Neural cell (in vitro differentiated cells): ENCODE data around the gene FOXL1. TPM values are rescaled to one million over a fixed set of nuclear protein-coding genes. Genes with fewer than 3 reads are reported as not detected.
"Not testable (repeated sequence)": the region's sequence is repeated elsewhere in the genome, so short reads cannot be mapped to it uniquely, and the experiment has no call there.

Experiments
- H2AFZ ChIP-seq: fragments of 200-600, 300-800 bp; sonication (generic), shearing (Covaris generic); 2 replicates; pipeline ENCODE4 v1.6.0; 2014; ENCODE audit warnings: low read depth, mild to moderate bottlenecking, antibody characterized with exemption, low read length, moderate library complexity
- H3F3A ChIP-seq: fragments of 200-600 bp; shearing (Covaris generic); 2 replicates; pipeline ENCODE4 v1.6.1; 2016; ENCODE audit warnings: mild to moderate bottlenecking, moderate library complexity, mixed read lengths, antibody characterized with exemption, low read length; ENCODE audit not compliant: insufficient read depth, poor library complexity, severe bottlenecking
- H3K27ac ChIP-seq: fragments of 200-600, 300-800 bp; sonication (generic), shearing (Covaris generic); 2 replicates; pipeline ENCODE4 v1.5.1; 2014; ENCODE audit warnings: mild to moderate bottlenecking, low read length, moderate library complexity
- H3K27me3 ChIP-seq: fragments of 300-800, 200-600 bp; sonication (generic), shearing (Covaris generic); 2 replicates; pipeline ENCODE4 v1.6.0; 2014; ENCODE audit warnings: mild to moderate bottlenecking, low read depth, low read length, moderate library complexity; ENCODE audit not compliant: insufficient read depth
- H3K36me3 ChIP-seq: fragments of 300-800, 200-600 bp; sonication (generic), shearing (Covaris generic); 2 replicates; pipeline ENCODE4 v1.5.1; 2014; ENCODE audit warnings: mild to moderate bottlenecking, antibody characterized with exemption, low read length, moderate library complexity; ENCODE audit not compliant: insufficient read depth
- H3K4me2 ChIP-seq: fragments of 300-800, 200-600 bp; sonication (generic), shearing (Covaris generic); 2 replicates; pipeline ENCODE4 v1.6.0; 2014; ENCODE audit warnings: mild to moderate bottlenecking, low read length
- H3K4me3 ChIP-seq: fragments of 300-800, 200-600 bp; sonication (generic), shearing (Covaris generic); 2 replicates; pipeline ENCODE4 v1.5.1; 2014; ENCODE audit warnings: mild to moderate bottlenecking, low read length, moderate library complexity
- H3K79me2 ChIP-seq: fragments of 200-600 bp; shearing (Covaris generic); replicated peaks from 2 replicates; pipeline ENCODE4 v1.6.0; 2014; ENCODE audit warnings: mild to moderate bottlenecking, low read length, moderate library complexity; ENCODE audit not compliant: insufficient read depth
- H3K9ac ChIP-seq: fragments of 300-800, 200-600 bp; sonication (generic), shearing (Covaris generic); 2 replicates; pipeline ENCODE4 v1.6.1; 2016; ENCODE audit warnings: mild to moderate bottlenecking, low read length, mixed read lengths
- H3K9me2 ChIP-seq: fragments of 200-600 bp; shearing (Covaris generic); 2 replicates; pipeline ENCODE4 v1.6.1; 2016; ENCODE audit warnings: mild to moderate bottlenecking, low read length, mixed read lengths; ENCODE audit not compliant: insufficient read depth
- H3K9me3 ChIP-seq: fragments of 200-600, 300-800 bp; sonication (generic), shearing (Covaris generic); 2 replicates; pipeline ENCODE4 v1.6.1; 2016; ENCODE audit warnings: mild to moderate bottlenecking, mixed run types, low read length, moderate library complexity, mixed read lengths
- H4K20me1 ChIP-seq: fragments of 200-600 bp; shearing (Covaris generic); 2 replicates; pipeline ENCODE4 v1.6.1; 2016; ENCODE audit warnings: mild to moderate bottlenecking, mixed run types; ENCODE audit not compliant: insufficient read depth
- EP300 ChIP-seq: fragments of 450-650 bp; conservative IDR thresholded peaks from 2 replicates; pipeline ENCODE4 v1.6.1; 2014; ENCODE audit warnings: antibody characterized with exemption, mild to moderate bottlenecking, moderate library complexity; ENCODE audit not compliant: poor library complexity, severe bottlenecking
- EZH2 ChIP-seq: fragments of 200-600, 300-800 bp; shearing (Covaris generic), sonication (generic); IDR thresholded peaks from 2 replicates; pipeline ENCODE4 v1.6.1; 2014; ENCODE audit warnings: antibody characterized with exemption, low read length, borderline replicate concordance, mild to moderate bottlenecking; ENCODE audit not compliant: insufficient read depth, poor library complexity, severe bottlenecking
- MXI1 ChIP-seq: fragments of 450-650 bp; conservative IDR thresholded peaks from 2 replicates; pipeline ENCODE4 v1.6.1; 2014; ENCODE audit warnings: antibody characterized with exemption, mild to moderate bottlenecking; ENCODE audit not compliant: poor library complexity, severe bottlenecking
- POLR2AphosphoS5 ChIP-seq: IDR thresholded peaks from 2 replicates; pipeline ENCODE4 v1.6.1; 2012
- RAD21 ChIP-seq: fragments of 450-650 bp; conservative IDR thresholded peaks from 2 replicates; pipeline ENCODE4 v1.6.1; 2014; ENCODE audit warnings: antibody characterized with exemption, mild to moderate bottlenecking, moderate library complexity
- SMC3 ChIP-seq: fragments of 450-650 bp; conservative IDR thresholded peaks from 2 replicates; pipeline ENCODE4 v1.6.1; 2014; ENCODE audit warnings: antibody characterized with exemption, mild to moderate bottlenecking, moderate library complexity; ENCODE audit not compliant: poor library complexity
- TAF1 ChIP-seq: IDR thresholded peaks from 2 replicates; pipeline ENCODE4 v1.6.1; 2012; ENCODE audit warnings: low read depth
- polyA plus RNA-seq: library from polyadenylated mRNA; depleted of rRNA; stranded (reverse); fragments of >200 nt; gene quantifications from 2 replicates; pipeline ENCODE4 v1.2.3, GENCODE V29; 2014
- TF ChIP-seq, protein P1 (sequence below): IDR thresholded peaks from 2 replicates; pipeline ENCODE4 v1.6.1; 2012; ENCODE audit warnings: borderline replicate concordance
- TF ChIP-seq, protein P2 (sequence below): fragments of 450-650 bp; IDR thresholded peaks from 2 replicates; pipeline ENCODE4 v1.5.1; 2014; ENCODE audit warnings: antibody characterized with exemption, mild to moderate bottlenecking, moderate library complexity; ENCODE audit not compliant: poor library complexity, severe bottlenecking

FOXL1 gene
- polyA plus RNA-seq, 1 donor from 2014 or later = 0.07 TPM

DNA sequence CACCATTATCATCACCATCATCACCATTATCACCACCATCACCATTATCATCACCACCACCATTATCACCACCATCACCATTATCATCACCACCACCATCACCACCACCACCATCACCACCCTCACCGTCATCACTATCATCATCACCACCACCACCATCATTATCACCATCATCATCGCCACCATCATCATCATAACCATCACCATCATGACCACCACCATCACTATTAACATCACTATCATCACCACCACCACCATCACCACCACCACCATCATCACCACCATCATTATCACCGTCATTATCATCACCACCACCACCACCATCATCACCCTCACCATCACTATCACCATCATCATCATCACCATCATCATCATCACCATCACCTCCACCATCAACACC, 9.1 kb downstream of the FOXL1 start:
- TF ChIP-seq EZH2 = no peak
- no peak for TF ChIP-seq RAD21
- no peak for TF ChIP-seq EP300
- TF ChIP-seq, protein P1, sequence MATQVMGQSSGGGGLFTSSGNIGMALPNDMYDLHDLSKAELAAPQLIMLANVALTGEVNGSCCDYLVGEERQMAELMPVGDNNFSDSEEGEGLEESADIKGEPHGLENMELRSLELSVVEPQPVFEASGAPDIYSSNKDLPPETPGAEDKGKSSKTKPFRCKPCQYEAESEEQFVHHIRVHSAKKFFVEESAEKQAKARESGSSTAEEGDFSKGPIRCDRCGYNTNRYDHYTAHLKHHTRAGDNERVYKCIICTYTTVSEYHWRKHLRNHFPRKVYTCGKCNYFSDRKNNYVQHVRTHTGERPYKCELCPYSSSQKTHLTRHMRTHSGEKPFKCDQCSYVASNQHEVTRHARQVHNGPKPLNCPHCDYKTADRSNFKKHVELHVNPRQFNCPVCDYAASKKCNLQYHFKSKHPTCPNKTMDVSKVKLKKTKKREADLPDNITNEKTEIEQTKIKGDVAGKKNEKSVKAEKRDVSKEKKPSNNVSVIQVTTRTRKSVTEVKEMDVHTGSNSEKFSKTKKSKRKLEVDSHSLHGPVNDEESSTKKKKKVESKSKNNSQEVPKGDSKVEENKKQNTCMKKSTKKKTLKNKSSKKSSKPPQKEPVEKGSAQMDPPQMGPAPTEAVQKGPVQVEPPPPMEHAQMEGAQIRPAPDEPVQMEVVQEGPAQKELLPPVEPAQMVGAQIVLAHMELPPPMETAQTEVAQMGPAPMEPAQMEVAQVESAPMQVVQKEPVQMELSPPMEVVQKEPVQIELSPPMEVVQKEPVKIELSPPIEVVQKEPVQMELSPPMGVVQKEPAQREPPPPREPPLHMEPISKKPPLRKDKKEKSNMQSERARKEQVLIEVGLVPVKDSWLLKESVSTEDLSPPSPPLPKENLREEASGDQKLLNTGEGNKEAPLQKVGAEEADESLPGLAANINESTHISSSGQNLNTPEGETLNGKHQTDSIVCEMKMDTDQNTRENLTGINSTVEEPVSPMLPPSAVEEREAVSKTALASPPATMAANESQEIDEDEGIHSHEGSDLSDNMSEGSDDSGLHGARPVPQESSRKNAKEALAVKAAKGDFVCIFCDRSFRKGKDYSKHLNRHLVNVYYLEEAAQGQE = no peak
- TF ChIP-seq TAF1 = no peak
- no peak for TF ChIP-seq SMC3
- TF ChIP-seq, protein P2, sequence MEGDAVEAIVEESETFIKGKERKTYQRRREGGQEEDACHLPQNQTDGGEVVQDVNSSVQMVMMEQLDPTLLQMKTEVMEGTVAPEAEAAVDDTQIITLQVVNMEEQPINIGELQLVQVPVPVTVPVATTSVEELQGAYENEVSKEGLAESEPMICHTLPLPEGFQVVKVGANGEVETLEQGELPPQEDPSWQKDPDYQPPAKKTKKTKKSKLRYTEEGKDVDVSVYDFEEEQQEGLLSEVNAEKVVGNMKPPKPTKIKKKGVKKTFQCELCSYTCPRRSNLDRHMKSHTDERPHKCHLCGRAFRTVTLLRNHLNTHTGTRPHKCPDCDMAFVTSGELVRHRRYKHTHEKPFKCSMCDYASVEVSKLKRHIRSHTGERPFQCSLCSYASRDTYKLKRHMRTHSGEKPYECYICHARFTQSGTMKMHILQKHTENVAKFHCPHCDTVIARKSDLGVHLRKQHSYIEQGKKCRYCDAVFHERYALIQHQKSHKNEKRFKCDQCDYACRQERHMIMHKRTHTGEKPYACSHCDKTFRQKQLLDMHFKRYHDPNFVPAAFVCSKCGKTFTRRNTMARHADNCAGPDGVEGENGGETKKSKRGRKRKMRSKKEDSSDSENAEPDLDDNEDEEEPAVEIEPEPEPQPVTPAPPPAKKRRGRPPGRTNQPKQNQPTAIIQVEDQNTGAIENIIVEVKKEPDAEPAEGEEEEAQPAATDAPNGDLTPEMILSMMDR = no peak
- TF ChIP-seq MXI1 = no peak
- no peak for TF ChIP-seq POLR2AphosphoS5
- H3K27me3 ChIP-seq = peaks cover 6% of the 10 kb centered on the region
- no peak overlapping the region for H3K4me3 ChIP-seq
- no peak overlapping the region for H3K4me2 ChIP-seq
- H3K79me2 ChIP-seq = no peaks in the 10 kb centered on the region
- no peaks in the 10 kb centered on the region for H3K9me2 ChIP-seq
- H4K20me1 ChIP-seq = no peaks in the 10 kb centered on the region
- no peaks in the 10 kb centered on the region for H3K36me3 ChIP-seq
- H2AFZ ChIP-seq = no peak overlapping the region
- no peaks in the 10 kb centered on the region for H3F3A ChIP-seq
- no peak overlapping the region for H3K9ac ChIP-seq
- no peak overlapping the region for H3K27ac ChIP-seq
- no peaks in the 10 kb centered on the region for H3K9me3 ChIP-seq

DNA sequence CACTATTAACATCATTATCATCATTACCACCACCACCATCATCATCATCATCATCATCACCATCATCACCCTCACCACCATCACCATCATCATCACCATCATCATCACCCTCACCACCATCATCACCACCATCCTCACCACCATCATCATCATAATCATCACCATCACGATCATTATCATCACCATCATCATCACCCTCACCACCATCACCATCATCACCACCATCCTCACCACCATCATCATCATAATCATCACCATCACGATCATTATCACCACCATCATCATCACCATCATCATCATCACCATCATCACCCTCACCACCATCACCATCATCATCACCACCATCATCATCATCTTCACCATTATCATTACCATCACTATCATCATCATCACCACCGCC, 9.6 kb downstream of the FOXL1 start:
- not testable (repeated sequence) for H2AFZ ChIP-seq, H3K27me3 ChIP-seq, H3F3A ChIP-seq, H3K9ac ChIP-seq, H3K4me2 ChIP-seq, H3K4me3 ChIP-seq, H4K20me1 ChIP-seq, H3K36me3 ChIP-seq, H3K9me2 ChIP-seq, H3K27ac ChIP-seq, H3K9me3 ChIP-seq, H3K79me2 ChIP-seq

DNA sequence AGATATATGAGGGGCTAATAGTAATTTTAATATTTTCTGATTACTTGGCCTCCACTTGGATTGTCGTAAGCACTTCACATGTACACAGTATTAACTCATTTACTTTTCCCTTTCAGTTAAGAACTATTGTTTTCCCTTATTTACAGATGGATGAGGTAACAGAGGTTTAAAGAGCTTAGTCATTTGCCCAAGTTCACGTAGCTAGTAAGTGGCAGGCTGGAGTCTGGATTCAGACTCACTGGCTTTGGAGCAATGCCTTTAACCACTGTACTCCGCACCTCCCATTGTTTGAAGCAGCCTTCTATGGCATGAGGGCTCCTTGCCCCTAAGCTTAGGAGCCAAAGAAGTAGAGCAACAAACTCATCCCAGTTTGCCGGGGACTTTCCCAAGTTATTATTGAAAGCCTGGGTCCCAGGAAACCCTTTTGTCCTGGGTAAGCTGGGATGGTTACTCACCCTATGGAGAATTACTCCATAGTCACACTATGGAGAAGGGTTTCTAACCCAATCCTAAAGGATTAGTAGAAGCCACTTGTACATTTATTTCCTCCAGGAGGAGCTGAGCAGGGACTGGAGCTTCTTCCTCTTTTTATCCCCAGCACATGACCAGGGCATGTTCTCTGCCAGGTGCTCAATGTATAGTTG, 12.3 kb downstream of the FOXL1 start:
- Histone ChIP-seq H3K79me2 (no peaks in the 10 kb centered on the region), H4K20me1 (no peaks in the 10 kb centered on the region), H3F3A (no peaks in the 10 kb centered on the region), H3K9me2 (no peaks in the 10 kb centered on the region), H3K4me3 (no peak overlapping the region), H3K27ac (no peak overlapping the region), H3K36me3 (no peaks in the 10 kb centered on the region), H3K9ac (no peak overlapping the region), H3K9me3 (no peaks in the 10 kb centered on the region), H3K4me2 (no peak overlapping the region), H2AFZ (no peak overlapping the region), H3K27me3 (no peaks in the 10 kb centered on the region)
- no peak for TF ChIP-seq RAD21
- no peak for TF ChIP-seq POLR2AphosphoS5
- no peak for TF ChIP-seq TAF1
- TF ChIP-seq, protein P1 = no peak
- no peak for TF ChIP-seq MXI1
- TF ChIP-seq SMC3 = no peak
